IPS-15b (cell line): ENCODE data around the gene PDIA5.

Experiments
- H3K27me3 ChIP-seq: one replicate; pipeline ENCODE4 v1.6.1; 2013; ENCODE audit warnings: low read length; ENCODE audit not compliant: control insufficient read depth, insufficient read depth
- H3K36me3 ChIP-seq: one replicate; pipeline ENCODE4 v1.6.1; 2013; ENCODE audit warnings: low read length; ENCODE audit not compliant: control insufficient read depth, insufficient read depth
- H3K4me1 ChIP-seq: one replicate; pipeline ENCODE4 v1.6.1; 2013; ENCODE audit warnings: mild to moderate bottlenecking, low read length; ENCODE audit not compliant: control insufficient read depth, insufficient read depth
- H3K4me3 ChIP-seq: one replicate; pipeline ENCODE4 v1.5.1; 2013; ENCODE audit warnings: low read depth, low read length
- H3K9ac ChIP-seq: one replicate; pipeline ENCODE4 v1.6.1; 2013; ENCODE audit warnings: low read depth, mild to moderate bottlenecking, low read length
- H3K9me3 ChIP-seq: one replicate; pipeline ENCODE4 v1.6.1; 2013; ENCODE audit warnings: mild to moderate bottlenecking, low read length; ENCODE audit not compliant: control insufficient read depth, insufficient read depth

PDIA5 gene

GRCh38 chr3:123168605-123169004, 101.8 kb downstream of the PDIA5 start:
- Histone ChIP-seq H3K36me3 (peaks cover 13% of the 10 kb centered on the region), H3K4me3 (no peak overlapping the region), H3K9me3 (no peaks in the 10 kb centered on the region)

GRCh38 chr3:123169492-123169929, 102.7 kb downstream of the PDIA5 start:
- Histone ChIP-seq H3K4me3 (no peak overlapping the region), H3K9ac (no peak overlapping the region), H3K4me1 (no peaks in the 10 kb centered on the region), H3K9me3 (no peaks in the 10 kb centered on the region), H3K36me3 (peaks cover 7% of the 10 kb centered on the region), H3K27me3 (no peaks in the 10 kb centered on the region)

More at GRCh38 chr3:123168605-123169004, 101.8 kb downstream of the PDIA5 start:
- no peaks in the 10 kb centered on the region for H3K27me3 ChIP-seq
- H3K9ac ChIP-seq = no peak overlapping the region
- H3K4me1 ChIP-seq = no peaks in the 10 kb centered on the region

DNA sequence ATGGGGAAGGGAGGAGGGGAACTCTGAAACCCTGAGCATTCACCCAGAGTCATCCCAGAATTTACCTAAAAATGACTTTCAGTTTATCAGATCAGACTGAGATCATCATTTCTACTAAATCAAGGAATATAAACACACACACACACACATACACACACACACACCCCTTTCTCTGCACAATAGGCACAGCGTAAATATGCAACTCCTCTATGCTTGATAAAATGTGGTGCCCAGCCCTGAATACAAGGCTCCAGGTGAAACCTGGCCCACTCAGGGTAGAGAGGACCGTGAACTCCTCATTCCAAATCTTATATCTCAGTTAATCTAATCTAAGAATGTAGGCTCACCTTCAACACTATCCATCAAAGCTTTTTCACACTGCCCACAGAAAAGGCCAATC, 103.1 kb downstream of the PDIA5 start:
- Histone ChIP-seq H3K4me1 (no peaks in the 10 kb centered on the region), H3K9ac (no peak overlapping the region), H3K4me3 (no peak overlapping the region), H3K9me3 (no peaks in the 10 kb centered on the region), H3K27me3 (no peaks in the 10 kb centered on the region), H3K36me3 (peaks cover 4% of the 10 kb centered on the region)

DNA sequence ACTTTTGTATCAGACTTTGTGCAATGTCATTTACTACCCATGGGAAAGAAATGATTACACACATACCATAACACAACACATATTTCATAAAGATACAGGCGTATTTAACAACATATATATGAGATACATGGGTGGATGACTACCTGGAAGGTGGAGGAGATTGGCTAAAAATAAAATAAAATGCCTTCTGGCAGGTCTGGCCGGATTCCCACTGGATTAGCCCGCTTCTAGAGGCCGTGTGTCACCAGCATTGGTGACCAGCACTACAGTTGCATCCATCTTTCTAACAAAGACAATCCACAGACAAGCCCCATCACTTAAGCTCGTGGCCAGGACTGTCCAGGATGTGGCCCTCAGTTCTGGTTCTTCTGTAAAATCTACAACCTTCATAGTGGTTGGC, 114.0 kb downstream of the PDIA5 start:
- H3K9ac ChIP-seq = no peak overlapping the region
- no peaks in the 10 kb centered on the region for H3K4me1 ChIP-seq
- no peaks in the 10 kb centered on the region for H3K27me3 ChIP-seq
- no peaks in the 10 kb centered on the region for H3K36me3 ChIP-seq
- H3K9me3 ChIP-seq = no peaks in the 10 kb centered on the region
- H3K4me3 ChIP-seq = no peak overlapping the region

- Histone ChIP-seq H3K9ac (no peak overlapping the region), H3K4me1 (no peaks in the 10 kb centered on the region), H3K4me3 (no peak overlapping the region), H3K27me3 (no peaks in the 10 kb centered on the region), H3K36me3 (no peaks in the 10 kb centered on the region), H3K9me3 (no peaks in the 10 kb centered on the region)
These were observed 119.9 kb downstream of the PDIA5 start for GRCh38 chr3:123186695-123187094.

DNA sequence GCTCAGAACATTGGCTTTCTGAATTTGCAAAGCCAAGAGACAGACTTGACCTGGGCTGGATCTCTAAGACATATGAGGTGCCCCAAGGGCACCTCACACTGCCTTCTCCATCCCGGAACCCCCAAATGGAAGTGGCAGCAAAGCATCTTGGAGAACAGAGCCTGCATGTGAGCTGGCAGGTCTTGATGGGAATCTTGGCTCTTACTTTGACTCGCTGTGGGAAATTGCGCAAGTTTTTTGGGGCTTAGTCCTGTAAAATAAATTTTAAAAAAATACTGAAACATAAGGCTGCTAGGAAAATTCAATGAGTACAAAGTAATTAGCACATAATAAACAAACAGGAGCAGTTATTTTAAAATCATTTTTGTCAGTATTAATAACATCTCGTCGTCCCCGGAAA, 121.2 kb downstream of the PDIA5 start:
- Histone ChIP-seq H3K27me3 (no peaks in the 10 kb centered on the region), H3K4me3 (no peak overlapping the region), H3K4me1 (no peaks in the 10 kb centered on the region), H3K9me3 (no peaks in the 10 kb centered on the region), H3K9ac (no peak overlapping the region), H3K36me3 (no peaks in the 10 kb centered on the region)

DNA sequence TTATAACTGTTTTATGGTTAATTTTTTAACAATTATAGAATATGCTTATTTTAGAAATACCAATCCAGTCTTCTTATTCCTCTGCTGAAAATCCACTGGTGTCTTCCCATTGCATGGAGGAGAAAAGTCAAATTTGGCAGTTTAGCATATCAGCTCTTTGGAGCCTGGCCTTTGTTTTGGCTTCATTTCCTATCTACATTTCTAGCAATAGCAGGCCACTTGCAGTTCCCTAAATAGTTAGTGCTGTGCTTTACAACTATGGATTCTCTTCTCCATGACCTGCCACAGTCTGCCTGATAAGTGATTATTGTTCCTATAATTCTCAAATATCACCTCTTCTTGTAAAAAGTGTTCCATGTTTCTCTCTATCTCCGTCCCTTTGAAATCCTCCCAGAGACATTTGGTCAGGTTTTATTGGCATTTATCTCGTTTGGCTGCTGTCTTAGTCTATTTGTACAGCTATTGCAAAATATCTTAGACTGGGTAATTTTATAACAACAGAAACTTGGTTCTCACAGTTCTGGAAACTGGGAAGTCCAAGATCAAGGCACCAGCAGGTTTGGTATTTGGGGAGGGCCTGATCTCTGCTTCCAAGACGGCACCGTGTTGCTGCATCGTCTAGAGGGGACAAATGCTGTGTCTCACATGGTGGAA, 126.8 kb downstream of the PDIA5 start:
- Histone ChIP-seq H3K4me1 (peaks cover 8% of the 10 kb centered on the region), H3K9me3 (no peaks in the 10 kb centered on the region), H3K4me3 (no peak overlapping the region), H3K27me3 (no peaks in the 10 kb centered on the region), H3K9ac (no peak overlapping the region), H3K36me3 (no peaks in the 10 kb centered on the region)

DNA sequence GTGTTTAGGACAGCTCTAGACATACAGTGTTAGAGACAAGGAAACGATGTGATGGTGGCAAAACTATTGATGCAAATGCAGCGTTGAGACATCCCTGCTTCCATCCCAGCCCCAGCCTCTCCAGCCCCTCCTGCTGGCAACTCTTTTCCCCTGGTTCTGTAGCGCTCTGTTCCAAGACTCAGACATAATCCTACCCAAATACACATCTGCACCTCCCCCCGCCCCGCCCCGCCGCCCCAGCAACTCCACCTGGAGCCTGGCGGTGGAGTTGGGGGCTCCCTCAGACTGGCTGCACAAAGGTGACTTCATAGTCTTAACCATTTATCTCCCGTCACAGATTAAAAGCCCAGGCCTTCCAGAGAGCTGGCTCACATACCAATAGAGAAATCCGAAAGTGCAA, 127.7 kb downstream of the PDIA5 start:
- Histone ChIP-seq H3K36me3 (no peaks in the 10 kb centered on the region), H3K4me1 (peaks cover 8% of the 10 kb centered on the region), H3K9me3 (no peaks in the 10 kb centered on the region), H3K9ac (no peak overlapping the region), H3K4me3 (no peak overlapping the region), H3K27me3 (no peaks in the 10 kb centered on the region)

DNA sequence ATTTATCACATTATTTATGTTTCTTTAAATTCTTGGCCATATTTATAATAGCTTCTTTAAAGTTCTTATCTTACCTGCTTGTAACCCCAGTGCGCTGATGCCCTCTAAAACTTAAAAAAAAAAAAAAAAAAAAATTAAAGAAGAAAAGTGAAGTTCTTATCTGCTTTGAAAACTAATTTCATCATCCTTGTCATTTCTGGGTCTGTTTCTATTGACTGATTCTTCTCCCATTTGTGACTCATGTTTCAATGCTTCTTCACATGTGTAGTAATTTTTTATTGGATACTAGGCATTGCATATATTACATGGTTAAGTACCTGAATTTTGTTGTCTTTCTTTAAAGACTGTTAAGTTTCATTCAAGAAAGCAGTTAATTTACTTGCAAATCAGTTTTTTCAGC, 131.5 kb downstream of the PDIA5 start:
- H3K4me3 ChIP-seq = no peak overlapping the region
- H3K4me1 ChIP-seq = peaks cover 8% of the 10 kb centered on the region

DNA sequence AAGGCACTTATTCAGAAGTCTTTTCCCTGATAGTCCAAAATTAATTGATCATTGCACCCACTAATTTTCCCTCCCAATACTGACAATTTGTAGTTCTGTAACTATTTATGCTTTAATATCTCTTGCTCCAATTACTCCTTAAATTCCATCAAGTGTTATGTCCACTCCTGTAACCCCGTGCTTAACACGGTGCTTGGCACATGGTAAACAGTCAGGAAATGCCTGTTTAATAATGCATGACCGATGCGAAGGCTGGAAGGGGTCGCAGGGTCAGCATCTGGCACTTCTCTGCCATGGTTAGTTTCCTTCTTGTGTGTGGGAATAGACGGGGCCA, 134.4 kb downstream of the PDIA5 start:
- Histone ChIP-seq H3K4me1 (no peaks in the 10 kb centered on the region), H3K27me3 (no peaks in the 10 kb centered on the region), H3K36me3 (peaks cover 3% of the 10 kb centered on the region), H3K9ac (no peak overlapping the region), H3K4me3 (peak overlapping the region; percentile 76), H3K9me3 (no peaks in the 10 kb centered on the region)

More for the DNA sequence above, 131.5 kb downstream of the PDIA5 start:
- Histone ChIP-seq H3K9me3 (no peaks in the 10 kb centered on the region), H3K36me3 (peaks cover 3% of the 10 kb centered on the region), H3K27me3 (no peaks in the 10 kb centered on the region), H3K9ac (no peak overlapping the region)

DNA sequence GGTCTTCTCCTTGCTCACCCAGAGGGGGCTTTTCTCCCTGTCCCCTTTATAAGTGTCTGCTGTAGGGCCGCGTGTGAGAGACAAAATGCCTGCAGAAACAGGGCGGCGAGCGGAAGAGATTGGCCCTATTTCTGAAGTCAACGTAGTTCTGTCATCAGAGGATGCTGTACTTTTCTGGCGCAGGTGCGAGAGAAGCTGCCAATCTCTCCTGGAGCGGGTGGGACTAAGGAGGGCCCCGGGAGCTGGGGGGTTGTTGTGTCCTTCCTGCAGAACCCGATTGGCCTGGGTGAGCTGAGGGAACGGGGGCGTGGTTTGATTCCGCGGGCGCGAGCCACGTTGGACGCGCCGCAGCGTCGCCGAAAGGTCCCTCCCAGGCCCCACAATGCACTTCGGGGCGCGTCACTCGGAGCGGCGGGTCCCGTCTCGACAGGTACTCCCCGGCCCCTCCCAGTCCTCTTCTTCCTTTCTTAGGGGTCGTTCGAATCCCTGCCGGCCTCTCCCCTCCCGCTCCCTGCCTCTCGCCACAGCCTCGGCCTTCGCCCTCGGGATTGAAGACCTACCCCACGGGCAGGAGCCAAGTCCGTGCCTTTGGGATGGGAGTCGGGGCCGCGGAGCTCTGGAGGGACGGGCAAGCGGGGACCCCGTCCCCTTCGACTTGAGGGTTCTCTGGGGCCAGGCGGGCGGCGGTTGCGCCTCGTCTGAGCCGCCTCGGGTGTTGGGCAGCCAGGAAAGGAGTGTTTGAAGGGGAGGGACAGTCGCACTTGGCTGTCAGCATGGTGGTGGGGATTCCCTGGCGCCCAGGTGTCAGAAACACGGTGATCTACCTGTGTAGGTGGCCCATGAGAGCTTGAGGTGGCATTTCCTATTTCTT, 135.0 kb downstream of the PDIA5 start, which contains the start of gene SEC22A:
Gene SEC22A, plus strand, starts transcription at position 387 of the 871 bp plus-strand sequence. CDS start 7,275 bp downstream, outside the sequence.
- no peaks in the 10 kb centered on the region for H3K27me3 ChIP-seq
- H3K36me3 ChIP-seq = peaks cover 3% of the 10 kb centered on the region
- no peaks in the 10 kb centered on the region for H3K4me1 ChIP-seq
- H3K4me3 ChIP-seq = peak within 1 kb of the TSS; percentile 91
- H3K9ac ChIP-seq = peak within 1 kb of the TSS; percentile 63
- no peaks in the 10 kb centered on the region for H3K9me3 ChIP-seq

DNA sequence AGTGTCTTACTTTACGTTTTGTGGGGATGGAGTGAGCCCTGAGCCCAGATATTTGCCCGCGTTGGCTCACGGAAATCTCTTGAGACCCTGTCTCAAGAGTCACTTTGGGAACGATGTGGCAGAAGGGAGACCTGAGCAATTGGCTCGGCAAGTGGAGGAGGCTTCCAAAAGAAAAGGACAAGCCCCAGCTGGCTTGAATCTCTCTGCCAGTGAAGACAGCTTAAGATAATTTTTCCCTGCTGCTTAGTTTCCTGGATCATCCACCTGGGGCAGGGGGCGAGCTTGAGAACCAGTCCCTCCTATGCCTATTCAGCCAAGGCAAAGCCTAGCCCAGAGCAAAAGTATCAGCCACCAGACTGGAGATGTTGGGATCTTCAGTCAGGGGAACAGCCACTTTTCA, 135.6 kb downstream of the PDIA5 start:
- Histone ChIP-seq H3K36me3 (peaks cover 3% of the 10 kb centered on the region), H3K9me3 (no peaks in the 10 kb centered on the region), H3K27me3 (no peaks in the 10 kb centered on the region), H3K4me1 (no peaks in the 10 kb centered on the region), H3K9ac (peak overlapping the region; percentile 63), H3K4me3 (peak overlapping the region; percentile 91)
